ENCODE results near the gene GSDMA. TPM values are rescaled to one million over a fixed set of nuclear protein-coding genes. Genes with fewer than 3 reads are reported as not detected.

Gene GSDMA
- total RNA-seq, 1 donor from 2014 or later: 1.5 TPM

GRCh38 chr17:40014375-40014980, 51.7 kb downstream of the GSDMA start:
- intact Hi-C loops (cut with DNase I): loop anchor here (10.0 kb wide), 1 partner anchor 180 kb away; no protein-coding TSS in a partner anchor
- no peak for DNase-seq (ENCODE audit: low spot score)
- ATAC-seq: peak; percentile 19

- DNase-seq (ENCODE audit: low spot score): no peak
- intact Hi-C loops (cut with DNase I): loop anchor here (10.0 kb wide), 1 partner anchor 180 kb away; no protein-coding TSS in a partner anchor
- no peak for ATAC-seq
Measured at GRCh38 chr17:40015005-40015997, 52.5 kb downstream of the GSDMA start, which contains the start of gene CSF3. Gene CSF3, plus strand, starts transcription at chr17:40015440. Its CDS starts 35 bp downstream, at chr17:40015475.

GRCh38 chr17:40015998-40016985, 53.5 kb downstream of the GSDMA start:
- DNase-seq (ENCODE audit: low spot score) (no peak), ATAC-seq (no peak)
- intact Hi-C loops (cut with DNase I): loop anchor here (10.0 kb wide), 1 partner anchor 179 kb away; no protein-coding TSS in a partner anchor

- intact Hi-C loops (cut with DNase I): loop anchor here (10.0 kb wide), 1 partner anchor 177 kb away; no protein-coding TSS in a partner anchor
- no peak for DNase-seq (ENCODE audit: low spot score)
- ATAC-seq: no peak
Measured at GRCh38 chr17:40017422-40018080, 54.7 kb downstream of the GSDMA start.

- no peak for DNase-seq (ENCODE audit: low spot score)
- intact Hi-C loops (cut with DNase I): loop anchor here (10.0 kb wide), 1 partner anchor 176 kb away; no protein-coding TSS in a partner anchor
- peak; percentile 39 for ATAC-seq
Measured at GRCh38 chr17:40018211-40019121, 55.7 kb downstream of the GSDMA start.

GRCh38 chr17:40019140-40019991, 56.6 kb downstream of the GSDMA start:
- intact Hi-C loops (cut with DNase I): loop anchor here (10.0 kb wide), 1 partner anchor 175 kb away; no protein-coding TSS in a partner anchor
- peak; percentile 68 for ATAC-seq
- DNase-seq (ENCODE audit: low spot score): no peak

- intact Hi-C loops (cut with DNase I): no loop called here
Measured at GRCh38 chr17:40020146-40020545, 57.3 kb downstream of the GSDMA start.

GRCh38 chr17:40021451-40021971, 58.7 kb downstream of the GSDMA start:
- DNase-seq (ENCODE audit: low spot score): no peak
- ATAC-seq: no peak
- intact Hi-C loops (cut with DNase I): no loop called here

More at GRCh38 chr17:40020146-40020545, 57.3 kb downstream of the GSDMA start:
- DNase-seq (ENCODE audit: low spot score) (no peak), ATAC-seq (no peak)

GRCh38 chr17:40022497-40022896, 59.7 kb downstream of the GSDMA start:
- ATAC-seq (no peak), DNase-seq (ENCODE audit: low spot score) (no peak)
- intact Hi-C loops (cut with DNase I): no loop called here

- intact Hi-C loops (cut with DNase I): no loop called here
- ATAC-seq: no peak
- no peak for DNase-seq (ENCODE audit: low spot score)
Measured at GRCh38 chr17:40022961-40023541, 60.2 kb downstream of the GSDMA start.

GRCh38 chr17:40023590-40024292, 60.9 kb downstream of the GSDMA start:
- ATAC-seq (no peak), DNase-seq (ENCODE audit: low spot score) (no peak)
- intact Hi-C loops (cut with DNase I): no loop called here

GRCh38 chr17:40024901-40025300, 62.1 kb downstream of the GSDMA start:
- intact Hi-C loops (cut with DNase I): no loop called here
- no peak for ATAC-seq
- DNase-seq (ENCODE audit: low spot score): no peak

GRCh38 chr17:40025559-40025958, 62.8 kb downstream of the GSDMA start:
- ATAC-seq (no peak), DNase-seq (ENCODE audit: low spot score) (no peak)
- intact Hi-C loops (cut with DNase I): no loop called here

- intact Hi-C loops (cut with DNase I): no loop called here
- peak; percentile 14 for ATAC-seq
- DNase-seq (ENCODE audit: low spot score): no peak
Measured at GRCh38 chr17:40025991-40026815, 63.4 kb downstream of the GSDMA start.

Data from sciatic nerve (tissue), 2 donors.